Measurements from ENCODE around the gene WNT7A. TPM values are rescaled to one million over a fixed set of nuclear protein-coding genes. Genes with fewer than 3 reads are reported as not detected.

Gene WNT7A
- total and polyA plus RNA-seq, 2 donors (not counting 3 experiments of a cell fraction or from before 2014, with no cell fraction given), result not detected

DNA sequence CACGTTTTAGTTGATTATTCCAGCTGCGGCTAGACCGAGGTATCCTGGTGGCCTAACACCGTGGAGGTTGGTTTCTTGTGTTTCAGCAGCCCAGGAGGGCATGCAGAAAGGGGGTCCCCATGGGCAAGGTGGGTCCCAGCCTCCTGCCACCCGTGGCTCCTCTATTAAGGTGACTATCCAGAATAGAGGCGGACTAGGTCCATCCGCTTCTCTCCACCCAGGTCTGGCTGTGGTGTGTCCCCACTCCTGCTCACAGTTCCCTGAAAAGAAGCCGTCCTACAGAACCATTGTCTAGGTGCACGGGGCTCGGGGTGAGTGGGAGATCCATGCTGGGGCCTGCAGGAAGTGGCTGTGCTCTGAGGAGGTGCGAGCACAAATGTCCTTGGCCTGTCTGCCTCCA lies 81.5 kb downstream of the WNT7A start:
- H3K4me1 ChIP-seq (ENCODE audit: control insufficient read depth, extremely low read depth, insufficient read depth, low read length), result no peaks in the 10 kb centered on the region
- CTCF ChIA-PET, result no interaction called here
- FAIRE-seq, result no peak

More for the DNA sequence above, 81.5 kb downstream of the WNT7A start:
- no peaks in the 10 kb centered on the region for H3K9me1 ChIP-seq (replicated peaks; ENCODE audit: control insufficient read depth, extremely low read depth, insufficient read depth, low read length)
- BruUV-seq (replicated peaks), result no TSS peak
- no peak overlapping the region for H3K4me2 ChIP-seq (ENCODE audit: insufficient read depth, low read length)
- no peak overlapping the region for H3K9ac ChIP-seq (replicated peaks; ENCODE audit: extremely low read depth, insufficient read depth, low read length)
- H3K27ac ChIP-seq (ENCODE audit: insufficient read depth, low read depth, low read length), result no peak overlapping the region
- no peaks in the 10 kb centered on the region for H3K36me3 ChIP-seq (ENCODE audit: control insufficient read depth in 2 of 2, extremely low read depth in 1 of 2, insufficient read depth in 2 of 2, low read length in 2 of 2)
- H4K20me1 ChIP-seq (replicated peaks; ENCODE audit: control insufficient read depth, extremely low read depth, insufficient read depth, low read length), result no peaks in the 10 kb centered on the region
- H2AFZ ChIP-seq (ENCODE audit: low read depth, low read length), result no peak overlapping the region
- no peaks in the 10 kb centered on the region for H3K9me3 ChIP-seq (replicated peaks; ENCODE audit: control insufficient read depth, insufficient read depth, low read length)
- DNase-seq (ENCODE audit: low read depth, low spot score), result no peak
- dilution Hi-C loops (cut with MboI; ENCODE audit: extremely low pct_ligation_motif_present, low sequenced_read_pairs), result no loop called here
- no peaks in the 10 kb centered on the region for H3K79me2 ChIP-seq (ENCODE audit: control insufficient read depth, insufficient read depth, low read length)
- no peaks in the 10 kb centered on the region for H3K27me3 ChIP-seq (ENCODE audit: control insufficient read depth in 2 of 2, insufficient read depth in 2 of 2, low read length in 2 of 2)
- intact Hi-C loops (cut with micrococcal nuclease), result no loop called here
- POLR2A ChIA-PET, result no interaction called here
- TF ChIP-seq POLR2AphosphoS5 (IDR thresholded peaks at IDR 0.05; ENCODE audit: insufficient read depth, low read depth, low read length) (no peak), MYC (IDR thresholded peaks at IDR 0.05; ENCODE audit: low read depth, low read length) (no peak), EZH2 (IDR thresholded peaks at IDR 0.05; ENCODE audit: borderline replicate concordance, low read depth, low read length, severe bottlenecking) (no peak), JUN (IDR thresholded peaks at IDR 0.05; ENCODE audit: borderline replicate concordance, insufficient read depth, insufficient read length, low read depth) (no peak), POLR2A (IDR thresholded peaks at IDR 0.05; ENCODE audit: low read depth, low read length) (no peak), FOS (IDR thresholded peaks at IDR 0.05; ENCODE audit: borderline replicate concordance, insufficient read depth, low read length) (no peak), GATA2 (IDR thresholded peaks at IDR 0.05; ENCODE audit: insufficient read depth, insufficient read length, low read depth, low read length) (no peak)
- TF ChIP-seq, protein P1, sequence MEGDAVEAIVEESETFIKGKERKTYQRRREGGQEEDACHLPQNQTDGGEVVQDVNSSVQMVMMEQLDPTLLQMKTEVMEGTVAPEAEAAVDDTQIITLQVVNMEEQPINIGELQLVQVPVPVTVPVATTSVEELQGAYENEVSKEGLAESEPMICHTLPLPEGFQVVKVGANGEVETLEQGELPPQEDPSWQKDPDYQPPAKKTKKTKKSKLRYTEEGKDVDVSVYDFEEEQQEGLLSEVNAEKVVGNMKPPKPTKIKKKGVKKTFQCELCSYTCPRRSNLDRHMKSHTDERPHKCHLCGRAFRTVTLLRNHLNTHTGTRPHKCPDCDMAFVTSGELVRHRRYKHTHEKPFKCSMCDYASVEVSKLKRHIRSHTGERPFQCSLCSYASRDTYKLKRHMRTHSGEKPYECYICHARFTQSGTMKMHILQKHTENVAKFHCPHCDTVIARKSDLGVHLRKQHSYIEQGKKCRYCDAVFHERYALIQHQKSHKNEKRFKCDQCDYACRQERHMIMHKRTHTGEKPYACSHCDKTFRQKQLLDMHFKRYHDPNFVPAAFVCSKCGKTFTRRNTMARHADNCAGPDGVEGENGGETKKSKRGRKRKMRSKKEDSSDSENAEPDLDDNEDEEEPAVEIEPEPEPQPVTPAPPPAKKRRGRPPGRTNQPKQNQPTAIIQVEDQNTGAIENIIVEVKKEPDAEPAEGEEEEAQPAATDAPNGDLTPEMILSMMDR (IDR thresholded peaks at IDR 0.05; ENCODE audit: extremely low read depth in 1 of 2, insufficient read depth in 1 of 2, low read depth in 1 of 2, low read length in 2 of 2), result no peak
- TF ChIP-seq, protein P2, sequence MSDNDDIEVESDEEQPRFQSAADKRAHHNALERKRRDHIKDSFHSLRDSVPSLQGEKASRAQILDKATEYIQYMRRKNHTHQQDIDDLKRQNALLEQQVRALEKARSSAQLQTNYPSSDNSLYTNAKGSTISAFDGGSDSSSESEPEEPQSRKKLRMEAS (IDR thresholded peaks at IDR 0.05; ENCODE audit: insufficient read depth, insufficient read length), result no peak
- no peak overlapping the region for H3K4me3 ChIP-seq (replicated peaks in 1 of 3; ENCODE audit: insufficient read depth in 1 of 3, low read depth in 1 of 3, low read length in 3 of 3)
